SK-N-MC (cell line): ENCODE measurements around the gene RARS1.
"Not testable (repeated sequence)": the region's sequence is repeated elsewhere in the genome, so short reads cannot be mapped to it uniquely, and the experiment has no call there.

Source experiments
- DNase-seq: peaks from one replicate; pipeline ENCODE4 v3.0.0-alpha.2; 2011; ENCODE audit warnings: low read depth, low spot score
- H3K27ac ChIP-seq: fragments of 200-600 bp; sonication (generic); 2 replicates; pipeline ENCODE4 v1.5.1; 2016; ENCODE audit warnings: mixed run types
- H3K36me3 ChIP-seq: fragments of 200-600 bp; sonication (generic); 2 replicates; pipeline ENCODE4 v1.6.1; 2017; ENCODE audit warnings: antibody characterized with exemption, low read length, mixed read lengths; ENCODE audit not compliant: insufficient read depth
- H3K4me3 ChIP-seq: fragments of 200-600 bp; sonication (generic); 2 replicates; pipeline ENCODE4 v1.5.1; 2016
- H3K9ac ChIP-seq: fragments of 200-600 bp; sonication (generic); 2 replicates; pipeline ENCODE4 v1.8.0; 2017; ENCODE audit warnings: mixed run types, mixed read lengths; ENCODE audit not compliant: insufficient read length
- H3K9me3 ChIP-seq: fragments of 200-600 bp; sonication (generic); 2 replicates; pipeline ENCODE4 v1.6.1; 2017; ENCODE audit warnings: low read depth, mild to moderate bottlenecking, antibody characterized with exemption, low read length, moderate library complexity, mixed read lengths
- EZH2 ChIP-seq: fragments of 200-600 bp; sonication (generic); IDR thresholded peaks from one replicate; pipeline ENCODE4 v1.6.1; 2017; ENCODE audit warnings: antibody characterized with exemption
- FOXP2 ChIP-seq: optimal IDR thresholded peaks from 2 replicates; pipeline ENCODE3; 2011; ENCODE audit warnings: mild to moderate bottlenecking, moderate library complexity; ENCODE audit not compliant: insufficient read depth; ENCODE audit errors: extremely low read length, control extremely low read depth
- POLR2AphosphoS5 ChIP-seq: IDR thresholded peaks from 2 replicates; pipeline ENCODE4 v1.6.1; 2012; ENCODE audit warnings: mild to moderate bottlenecking, low read depth, low read length, borderline replicate concordance

RARS1 gene

GRCh38 chr5:168531191-168531590, 44.9 kb downstream of the RARS1 start:
- TF ChIP-seq POLR2AphosphoS5, result no peak
- no peak for TF ChIP-seq FOXP2
- no peak for TF ChIP-seq EZH2
- H3K9me3 ChIP-seq, result no peaks in the 10 kb centered on the region
- H3K9ac ChIP-seq, result no peak overlapping the region
- H3K36me3 ChIP-seq, result no peaks in the 10 kb centered on the region
- no peak for DNase-seq
- no peak overlapping the region for H3K4me3 ChIP-seq
- no peak overlapping the region for H3K27ac ChIP-seq

- no peaks in the 10 kb centered on the region for H3K9me3 ChIP-seq
- H3K4me3 ChIP-seq, result no peak overlapping the region
- peak; percentile 22 for DNase-seq
- no peaks in the 10 kb centered on the region for H3K36me3 ChIP-seq
- no peak overlapping the region for H3K9ac ChIP-seq
- no peak for TF ChIP-seq FOXP2
- no peak overlapping the region for H3K27ac ChIP-seq
These were observed 46.0 kb downstream of the RARS1 start for GRCh38 chr5:168531987-168532864.

GRCh38 chr5:168534351-168534750, 48.1 kb downstream of the RARS1 start:
- H3K27ac ChIP-seq, H3K9ac ChIP-seq, DNase-seq, H3K4me3 ChIP-seq, H3K36me3 ChIP-seq, H3K9me3 ChIP-seq: not testable (repeated sequence)

- Histone ChIP-seq H3K9ac (no peak overlapping the region), H3K4me3 (no peak overlapping the region), H3K36me3 (no peaks in the 10 kb centered on the region), H3K27ac (no peak overlapping the region), H3K9me3 (no peaks in the 10 kb centered on the region)
- no peak for DNase-seq
- TF ChIP-seq EZH2, result no peak
- no peak for TF ChIP-seq POLR2AphosphoS5
- TF ChIP-seq FOXP2, result no peak
These were observed 50.9 kb downstream of the RARS1 start for GRCh38 chr5:168537176-168537575.

- Histone ChIP-seq H3K4me3 (no peak overlapping the region), H3K36me3 (peaks cover 86% of the 10 kb centered on the region), H3K9me3 (no peaks in the 10 kb centered on the region), H3K9ac (no peak overlapping the region), H3K27ac (no peak overlapping the region)
- no peak for DNase-seq
- TF ChIP-seq EZH2, result no peak
- TF ChIP-seq POLR2AphosphoS5, result no peak
- no peak for TF ChIP-seq FOXP2
These were observed 63.3 kb downstream of the RARS1 start for GRCh38 chr5:168549554-168549953.

GRCh38 chr5:168550656-168551055, 64.4 kb downstream of the RARS1 start:
- TF ChIP-seq EZH2 (no peak), POLR2AphosphoS5 (no peak), FOXP2 (no peak)
- Histone ChIP-seq H3K9ac (no peak overlapping the region), H3K36me3 (peaks cover 92% of the 10 kb centered on the region), H3K9me3 (no peaks in the 10 kb centered on the region), H3K27ac (no peak overlapping the region), H3K4me3 (no peak overlapping the region)
- DNase-seq, result no peak

GRCh38 chr5:168552146-168552545, 65.9 kb downstream of the RARS1 start:
- peaks cover 93% of the 10 kb centered on the region for H3K36me3 ChIP-seq
- no peak overlapping the region for H3K9ac ChIP-seq
- no peak overlapping the region for H3K4me3 ChIP-seq
- no peak for TF ChIP-seq FOXP2
- TF ChIP-seq EZH2, result no peak
- TF ChIP-seq POLR2AphosphoS5, result no peak
- DNase-seq, result no peak
- H3K27ac ChIP-seq, result no peak overlapping the region
- H3K9me3 ChIP-seq, result no peaks in the 10 kb centered on the region

- Histone ChIP-seq H3K4me3 (no peak overlapping the region), H3K27ac (no peak overlapping the region), H3K9me3 (no peaks in the 10 kb centered on the region), H3K9ac (no peak overlapping the region), H3K36me3 (peaks cover 92% of the 10 kb centered on the region)
- TF ChIP-seq EZH2 (no peak), FOXP2 (no peak), POLR2AphosphoS5 (no peak)
- no peak for DNase-seq
These were observed 67.3 kb downstream of the RARS1 start for GRCh38 chr5:168553377-168554130.
